ENCODE data around the gene CEMP1.

CEMP1 gene

GRCh38 chr16:2483939-2484897, 47.0 kb downstream of the CEMP1 start:
- no peak for FAIRE-seq

DNA sequence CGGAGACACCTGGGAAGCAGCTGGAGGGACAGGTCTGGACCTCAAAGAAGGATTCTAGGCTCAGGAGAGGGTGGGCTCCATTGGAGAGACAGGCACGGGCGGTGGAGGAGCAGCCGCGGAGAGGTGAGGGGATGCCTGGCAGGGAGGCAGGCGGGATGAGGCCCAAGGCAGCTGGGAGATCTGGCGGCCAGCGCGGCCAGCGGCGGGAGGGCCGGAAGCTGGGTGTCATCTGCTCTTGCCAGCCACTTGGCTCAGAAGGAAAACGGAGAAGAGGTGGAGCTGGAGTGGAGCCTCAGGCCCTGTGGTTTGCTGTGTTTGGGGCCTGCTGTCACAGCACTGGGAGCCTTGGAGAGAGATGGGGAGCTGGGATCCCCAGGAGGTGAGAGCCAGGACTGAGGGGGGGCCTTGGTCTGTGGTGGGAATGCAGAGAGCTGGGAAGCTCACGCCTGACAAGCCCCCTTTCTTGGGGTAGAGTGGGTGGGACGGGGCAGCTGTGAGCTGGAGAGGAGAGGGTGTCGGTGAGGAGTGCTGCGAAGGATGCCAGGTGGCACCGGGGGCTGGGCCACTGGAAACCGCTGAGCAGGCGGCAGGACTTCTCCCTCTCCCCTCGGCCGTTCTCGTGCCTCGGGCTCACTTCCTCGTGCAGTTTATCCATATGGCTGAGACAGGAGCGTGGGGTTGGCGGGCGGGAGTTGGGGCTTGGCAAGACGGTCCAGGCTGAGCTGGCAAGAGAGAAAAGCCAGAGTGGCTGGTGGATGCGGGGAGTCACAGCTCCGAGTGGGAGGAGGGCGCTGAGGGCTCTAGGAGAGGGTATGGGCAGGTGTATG, 48.3 kb downstream of the CEMP1 start:
- no peak for FAIRE-seq

- no peak for FAIRE-seq
Measured at GRCh38 chr16:2482249-2482648, 49.0 kb downstream of the CEMP1 start.

- FAIRE-seq: no peak
Measured at GRCh38 chr16:2481676-2482075, 49.5 kb downstream of the CEMP1 start.

DNA sequence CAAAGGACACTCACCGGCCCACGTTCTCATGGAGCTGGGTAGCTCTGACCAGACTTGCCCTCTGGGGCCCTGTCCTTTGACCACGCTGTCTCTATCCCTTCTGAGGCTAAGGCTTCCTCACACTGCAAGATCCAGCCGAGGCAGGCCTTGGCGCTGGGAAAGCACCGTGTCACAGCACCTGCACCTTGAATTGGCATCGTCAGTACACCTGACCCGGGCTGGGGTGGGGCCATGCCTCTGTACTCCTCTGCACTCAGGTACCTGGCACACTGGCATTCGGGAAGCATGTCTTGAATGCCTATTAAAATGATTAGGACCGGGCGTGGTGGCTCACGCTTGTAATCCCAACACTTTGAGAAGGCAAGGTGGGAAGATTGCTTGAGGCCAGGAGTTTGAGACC, 50.3 kb downstream of the CEMP1 start:
- no peak for FAIRE-seq
